ENCODE results near the gene NFIC.

The NFIC gene

DNA sequence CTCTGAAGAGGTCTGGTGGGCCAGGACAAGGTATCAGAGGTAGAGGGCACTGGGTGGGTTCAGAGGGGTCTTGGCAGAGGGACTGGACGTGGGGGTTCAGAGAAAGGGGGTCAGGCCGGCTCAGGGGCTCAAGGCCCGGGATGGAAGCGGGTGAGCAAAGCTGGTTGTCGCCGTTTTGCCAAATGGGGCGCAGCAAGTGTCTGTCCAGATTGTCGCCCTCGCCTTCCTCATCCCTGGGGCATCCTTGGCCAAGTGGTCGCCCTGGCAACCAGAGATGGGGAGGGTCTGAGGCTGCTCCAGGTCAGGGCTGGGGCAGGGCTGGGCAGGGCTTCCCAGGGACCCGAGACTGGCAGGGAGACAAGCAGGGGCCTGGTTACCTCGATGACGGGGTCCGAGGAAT, 127.3 kb downstream of the NFIC start:
- H3K36me3 Mint-ChIP-seq (ENCODE audit: low read depth): peaks cover 80% of the 10 kb centered on the region
- H3K27ac Mint-ChIP-seq: no peak overlapping the region
- H3K27me3 Mint-ChIP-seq: no peaks in the 10 kb centered on the region
- intact Hi-C loops (cut with micrococcal nuclease): no loop called here
- H3K9me3 Mint-ChIP-seq: no peaks in the 10 kb centered on the region
- H3K4me3 Mint-ChIP-seq: no peak overlapping the region
- H3K4me1 Mint-ChIP-seq (ENCODE audit: low read depth): peaks cover 8% of the 10 kb centered on the region

DNA sequence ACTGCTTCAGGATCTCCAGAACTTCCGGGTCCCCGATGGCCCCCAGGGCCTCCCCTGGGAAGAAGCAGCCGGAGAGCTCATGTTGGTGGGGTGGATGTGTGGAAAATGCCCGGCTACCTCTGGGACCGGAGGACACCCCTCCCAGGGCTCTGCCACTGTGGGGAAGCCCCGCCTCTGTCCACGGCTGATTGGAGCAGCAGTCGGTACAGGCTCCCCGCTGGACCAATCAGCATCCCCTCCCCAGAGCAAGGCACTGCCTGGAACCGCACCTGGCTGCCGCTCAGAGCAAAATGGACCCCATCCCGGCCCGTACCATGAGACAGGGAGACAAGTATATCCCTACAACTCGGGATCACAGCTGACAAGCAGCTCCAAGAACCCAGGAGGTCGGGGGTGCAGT, 127.7 kb downstream of the NFIC start:
- Mint-ChIP-seq H3K4me3 (no peak overlapping the region), H3K27me3 (no peaks in the 10 kb centered on the region)

DNA sequence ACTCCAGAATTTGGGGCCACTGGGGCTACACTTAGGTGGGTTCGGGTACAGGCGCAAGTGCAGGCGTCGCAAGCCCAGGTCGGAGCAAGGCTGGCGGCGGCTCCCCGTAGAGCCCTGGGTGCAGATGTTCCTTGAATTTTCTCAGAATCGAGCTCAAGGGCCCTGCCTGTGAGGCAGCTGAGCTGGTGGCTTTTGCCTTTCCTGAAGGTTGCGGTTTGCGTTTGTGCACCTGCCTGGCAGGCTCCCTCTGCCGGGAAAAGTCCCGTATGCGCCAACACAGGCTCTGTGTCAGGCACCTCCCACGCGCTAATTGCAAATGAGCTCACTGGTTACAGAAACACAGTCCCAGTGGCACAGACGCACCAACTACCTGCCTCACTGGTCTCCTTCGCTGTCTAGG, 128.2 kb downstream of the NFIC start:
- Mint-ChIP-seq H3K4me1 (ENCODE audit: low read depth) (peaks cover 17% of the 10 kb centered on the region), H3K9me3 (no peaks in the 10 kb centered on the region), H3K27me3 (no peaks in the 10 kb centered on the region), H3K27ac (no peak overlapping the region), H3K4me3 (no peak overlapping the region), H3K36me3 (ENCODE audit: low read depth) (peaks cover 87% of the 10 kb centered on the region)
- intact Hi-C loops (cut with micrococcal nuclease): no loop called here

More for the DNA sequence above, 127.7 kb downstream of the NFIC start:
- Mint-ChIP-seq H3K4me1 (ENCODE audit: low read depth) (peaks cover 12% of the 10 kb centered on the region), H3K9me3 (no peaks in the 10 kb centered on the region), H3K27ac (no peak overlapping the region), H3K36me3 (ENCODE audit: low read depth) (peaks cover 83% of the 10 kb centered on the region)
- intact Hi-C loops (cut with micrococcal nuclease): no loop called here

DNA sequence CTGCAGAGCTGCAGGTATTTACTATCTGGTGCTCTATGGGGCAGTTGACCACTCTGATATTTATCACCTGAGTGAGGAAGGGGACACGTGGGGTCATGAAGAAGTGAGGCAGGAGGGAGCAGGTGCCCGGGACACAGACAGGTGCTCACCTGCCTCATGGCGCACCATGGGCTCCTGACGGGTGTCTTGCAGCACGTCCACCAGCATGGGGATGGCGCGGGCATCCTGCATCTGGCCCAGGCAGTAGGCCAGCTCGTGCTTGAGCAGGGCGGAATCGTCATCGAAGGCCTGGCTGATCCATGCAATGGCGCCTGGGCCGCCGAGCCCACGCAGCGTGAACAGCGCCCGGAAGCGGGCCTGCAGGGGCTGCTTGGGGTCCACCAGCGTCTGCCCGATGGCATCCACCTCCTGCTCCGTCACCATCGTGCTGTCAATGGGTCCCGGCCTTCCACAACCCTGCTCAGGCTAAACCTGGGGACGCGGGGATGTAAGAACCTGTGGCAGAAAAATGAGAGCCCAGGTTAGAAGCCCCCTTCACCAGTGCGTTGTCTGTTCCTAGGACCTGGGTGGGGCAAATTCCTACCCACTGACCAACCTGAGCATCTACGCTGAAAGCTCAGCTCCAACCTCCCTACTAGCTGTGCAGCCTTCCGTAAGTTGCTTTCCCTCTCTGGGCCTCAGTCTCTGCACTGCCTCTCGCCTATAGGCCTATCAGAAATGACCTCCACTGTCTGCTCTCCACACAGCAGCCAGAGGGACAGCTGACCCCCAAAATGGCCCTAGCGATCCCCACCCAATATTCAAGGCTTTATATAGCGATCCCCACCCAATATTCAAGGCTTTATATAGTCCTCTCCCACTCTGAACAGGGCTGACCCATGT, 130.2 kb downstream of the NFIC start:
- peaks cover 26% of the 10 kb centered on the region for H3K4me1 Mint-ChIP-seq (ENCODE audit: low read depth)

DNA sequence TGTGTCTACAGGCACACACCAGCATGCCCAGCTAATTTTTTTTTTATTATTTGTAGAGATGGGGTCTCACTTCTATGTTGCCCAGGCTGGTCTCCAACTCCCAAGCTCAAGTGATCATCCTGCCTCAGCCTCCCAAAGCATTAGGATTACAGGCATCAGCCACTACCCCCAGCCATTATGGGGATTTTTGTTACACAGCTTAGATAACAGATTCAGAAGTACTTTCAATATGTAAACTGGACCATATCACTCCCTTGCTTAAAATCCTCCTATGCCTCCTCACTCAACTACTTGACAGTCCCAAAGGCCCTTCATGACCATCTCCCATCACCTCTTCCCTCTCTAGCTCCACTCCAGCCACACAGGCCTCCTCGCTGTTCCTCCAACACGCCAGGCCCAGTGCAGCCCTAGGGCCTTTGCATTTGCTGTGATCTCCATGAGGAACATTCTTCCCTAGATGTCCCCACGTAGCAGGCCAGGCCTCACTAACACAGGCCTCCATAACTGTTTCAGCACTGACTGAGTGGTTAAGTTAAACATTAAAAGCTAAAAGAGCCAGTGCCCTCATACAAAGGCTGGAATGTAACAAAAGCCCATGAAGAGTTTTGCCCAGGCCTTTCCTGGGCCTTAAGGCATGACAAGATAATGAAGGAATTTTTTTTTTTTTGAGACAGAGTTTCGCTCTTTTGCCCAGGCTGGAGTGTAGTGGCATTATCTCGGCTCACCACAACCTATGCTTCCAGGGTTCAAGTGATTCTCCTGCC, 131.6 kb downstream of the NFIC start:
- H3K4me3 Mint-ChIP-seq: no peak overlapping the region
- intact Hi-C loops (cut with micrococcal nuclease): no loop called here
- peaks cover 64% of the 10 kb centered on the region for H3K36me3 Mint-ChIP-seq (ENCODE audit: low read depth)
- H3K9me3 Mint-ChIP-seq: no peaks in the 10 kb centered on the region
- H3K4me1 Mint-ChIP-seq (ENCODE audit: low read depth): peaks cover 26% of the 10 kb centered on the region
- no peak overlapping the region for H3K27ac Mint-ChIP-seq
- H3K27me3 Mint-ChIP-seq: no peaks in the 10 kb centered on the region

More for the DNA sequence above, 130.2 kb downstream of the NFIC start:
- H3K4me3 Mint-ChIP-seq: no peak overlapping the region
- H3K36me3 Mint-ChIP-seq (ENCODE audit: low read depth): peaks cover 77% of the 10 kb centered on the region
- H3K9me3 Mint-ChIP-seq: no peaks in the 10 kb centered on the region
- intact Hi-C loops (cut with micrococcal nuclease): no loop called here
- H3K27ac Mint-ChIP-seq: no peak overlapping the region
- no peaks in the 10 kb centered on the region for H3K27me3 Mint-ChIP-seq

DNA sequence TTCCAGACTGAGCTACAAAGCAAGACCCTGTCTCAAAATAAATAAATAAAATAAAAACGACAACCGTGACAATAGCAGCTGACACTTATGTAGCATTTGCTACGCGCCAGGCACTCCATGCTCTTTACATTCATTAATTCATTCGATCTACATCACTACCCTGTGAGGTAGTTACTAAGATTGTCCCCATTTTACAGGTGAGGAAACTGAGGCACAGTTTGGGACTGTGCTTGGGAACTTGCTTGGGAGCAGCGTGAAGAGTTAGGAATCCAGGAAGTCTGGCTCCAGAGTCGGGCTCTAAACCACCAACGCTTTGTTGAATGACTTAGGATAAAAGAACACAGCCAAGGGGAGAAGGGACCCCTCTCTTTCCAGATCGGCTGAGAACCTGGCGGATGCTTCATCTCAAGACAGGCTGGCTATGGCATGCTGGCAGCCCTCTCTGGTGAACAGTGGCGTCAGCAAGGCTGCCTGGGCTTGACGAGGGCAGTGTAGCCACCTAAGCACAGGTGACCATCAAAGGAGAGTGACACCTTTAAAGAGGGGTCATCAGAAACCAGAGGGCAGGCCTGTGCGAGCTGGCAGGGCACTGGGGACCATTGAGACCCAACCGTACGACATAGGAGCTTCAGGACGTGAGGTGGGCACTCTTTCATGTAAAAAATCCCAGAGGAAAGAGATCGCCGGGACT, 133.5 kb downstream of the NFIC start:
- Mint-ChIP-seq H3K27ac (peak overlapping the region; percentile 94), H3K9me3 (no peaks in the 10 kb centered on the region), H3K36me3 (ENCODE audit: low read depth) (peaks cover 44% of the 10 kb centered on the region), H3K4me1 (ENCODE audit: low read depth) (peaks cover 31% of the 10 kb centered on the region), H3K4me3 (peak overlapping the region; percentile 84), H3K27me3 (no peaks in the 10 kb centered on the region)
- intact Hi-C loops (cut with micrococcal nuclease): no loop called here

DNA sequence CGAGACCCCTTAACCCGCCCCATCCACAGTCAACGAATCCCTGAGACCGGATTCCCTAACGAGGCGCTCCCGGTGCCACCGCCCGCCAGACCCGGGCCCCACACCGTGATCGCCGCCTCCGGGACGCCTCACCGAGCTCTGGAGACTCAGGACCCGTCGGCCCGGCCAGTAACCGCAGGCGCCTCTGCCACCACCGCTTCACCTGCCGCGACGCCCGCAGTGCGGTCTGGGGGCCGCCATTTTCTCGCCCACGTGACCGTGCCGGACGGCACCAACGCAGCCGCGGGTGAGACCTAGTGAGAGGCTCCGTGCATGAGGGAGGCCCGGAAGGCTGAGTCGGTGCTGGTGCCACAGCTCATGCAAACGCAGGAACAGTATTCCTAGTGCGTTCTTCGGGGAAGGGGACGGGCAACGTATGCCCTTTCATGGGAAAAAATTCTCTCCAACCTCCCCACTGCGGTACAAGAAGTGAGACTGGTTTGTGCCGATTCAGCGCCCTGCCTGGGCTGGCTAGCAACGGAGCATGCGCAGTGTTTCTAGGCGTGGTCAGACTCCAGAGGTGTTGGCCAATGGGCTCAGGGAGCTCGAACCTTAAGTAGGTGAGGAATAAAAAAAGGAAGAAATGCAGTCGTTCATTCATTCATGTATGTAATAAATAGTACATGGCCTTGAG, 134.2 kb downstream of the NFIC start, which contains the start of gene DOHH:
TSS of gene DOHH (minus strand) at position 246 of the 673 bp plus-strand sequence. CDS start 3,860 bp downstream, outside the sequence.
- peaks cover 38% of the 10 kb centered on the region for H3K36me3 Mint-ChIP-seq (ENCODE audit: low read depth)
- H3K4me3 Mint-ChIP-seq: peak within 1 kb of the TSS; percentile 84
- intact Hi-C loops (cut with micrococcal nuclease): no loop called here
- H3K27me3 Mint-ChIP-seq: no peaks in the 10 kb centered on the region
- peak within 1 kb of the TSS; percentile 94 for H3K27ac Mint-ChIP-seq
- H3K9me3 Mint-ChIP-seq: no peaks in the 10 kb centered on the region
- peaks cover 35% of the 10 kb centered on the region for H3K4me1 Mint-ChIP-seq (ENCODE audit: low read depth)

DNA sequence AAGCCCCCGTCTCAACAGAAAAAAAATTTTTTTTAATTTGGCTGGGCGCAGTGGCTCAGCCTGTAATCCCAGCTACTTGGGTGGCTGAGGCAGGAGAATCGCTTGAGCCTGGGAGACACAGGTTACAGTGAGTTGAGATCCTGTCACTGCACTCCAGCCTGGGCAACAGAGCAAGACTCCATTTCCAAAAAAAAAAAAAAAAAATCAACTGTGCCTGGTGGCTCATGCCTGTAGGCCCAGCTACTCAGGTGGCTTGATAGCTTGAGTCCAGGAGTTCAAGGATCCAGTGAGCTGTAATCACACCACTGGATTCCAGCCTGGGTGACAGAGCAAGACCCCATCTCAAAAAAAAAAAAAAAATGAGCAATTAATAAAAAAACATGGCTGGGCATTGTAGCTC, 135.4 kb downstream of the NFIC start:
- Mint-ChIP-seq H3K9me3 (no peaks in the 10 kb centered on the region), H3K36me3 (ENCODE audit: low read depth) (peaks cover 31% of the 10 kb centered on the region), H3K4me3 (no peak overlapping the region), H3K27ac (no peak overlapping the region), H3K4me1 (ENCODE audit: low read depth) (peaks cover 40% of the 10 kb centered on the region), H3K27me3 (no peaks in the 10 kb centered on the region)
- intact Hi-C loops (cut with micrococcal nuclease): no loop called here

DNA sequence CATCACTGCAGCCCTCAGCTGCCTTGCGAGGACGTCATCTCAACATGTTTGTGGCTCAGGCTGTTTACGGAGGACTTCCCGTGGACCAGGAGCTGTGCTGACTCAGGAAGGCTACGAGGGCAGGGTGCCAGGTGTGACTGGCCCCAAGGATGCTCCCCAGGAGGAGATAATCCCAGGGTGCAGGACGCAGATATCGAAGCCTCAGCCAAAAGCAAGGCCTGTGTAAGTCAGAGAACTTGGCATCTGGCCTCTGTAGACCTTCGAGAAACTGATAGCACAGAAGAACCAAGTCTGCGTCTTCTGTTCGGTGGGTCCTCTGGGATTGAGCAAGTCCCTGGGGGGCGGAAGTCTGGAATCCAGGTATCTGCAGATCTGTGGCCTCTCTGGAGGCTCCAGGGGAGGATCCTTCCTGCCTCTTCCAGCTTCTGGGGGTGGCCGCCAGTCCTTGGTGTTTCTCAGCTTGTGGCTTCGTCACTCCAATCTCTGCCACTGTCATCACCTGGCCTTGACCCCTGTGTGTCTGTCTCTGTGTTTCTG, 136.7 kb downstream of the NFIC start:
- no peaks in the 10 kb centered on the region for H3K9me3 Mint-ChIP-seq
- intact Hi-C loops (cut with micrococcal nuclease): no loop called here
- peak overlapping the region; percentile 45 for H3K27ac Mint-ChIP-seq
- peaks cover 48% of the 10 kb centered on the region for H3K4me1 Mint-ChIP-seq (ENCODE audit: low read depth)
- H3K27me3 Mint-ChIP-seq: no peaks in the 10 kb centered on the region
- no peak overlapping the region for H3K4me3 Mint-ChIP-seq
- peaks cover 31% of the 10 kb centered on the region for H3K36me3 Mint-ChIP-seq (ENCODE audit: low read depth)

DNA sequence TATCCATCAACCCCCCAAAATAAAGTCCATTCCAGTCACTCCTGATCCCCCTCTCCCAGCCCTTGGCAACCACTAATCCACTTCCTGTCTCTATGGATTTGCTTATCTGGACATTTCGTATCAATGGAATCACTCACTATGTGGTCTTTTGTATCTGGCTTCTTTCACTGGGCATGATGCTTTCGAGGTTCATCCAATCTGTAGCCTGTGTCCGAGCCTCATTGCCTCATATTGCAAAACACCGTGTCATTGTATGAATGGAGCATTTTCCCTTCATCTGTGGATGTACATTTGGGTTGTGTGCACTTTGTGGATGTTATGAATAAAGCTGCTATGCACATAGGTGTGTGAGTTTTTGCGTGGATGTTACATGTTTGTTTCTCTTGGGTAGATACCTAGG, 138.4 kb downstream of the NFIC start:
- Mint-ChIP-seq H3K9me3 (no peaks in the 10 kb centered on the region), H3K27ac (peak overlapping the region; percentile 95), H3K4me3 (no peak overlapping the region), H3K4me1 (ENCODE audit: low read depth) (peaks cover 51% of the 10 kb centered on the region), H3K36me3 (ENCODE audit: low read depth) (peaks cover 39% of the 10 kb centered on the region), H3K27me3 (no peaks in the 10 kb centered on the region)
- intact Hi-C loops (cut with micrococcal nuclease): no loop called here

DNA sequence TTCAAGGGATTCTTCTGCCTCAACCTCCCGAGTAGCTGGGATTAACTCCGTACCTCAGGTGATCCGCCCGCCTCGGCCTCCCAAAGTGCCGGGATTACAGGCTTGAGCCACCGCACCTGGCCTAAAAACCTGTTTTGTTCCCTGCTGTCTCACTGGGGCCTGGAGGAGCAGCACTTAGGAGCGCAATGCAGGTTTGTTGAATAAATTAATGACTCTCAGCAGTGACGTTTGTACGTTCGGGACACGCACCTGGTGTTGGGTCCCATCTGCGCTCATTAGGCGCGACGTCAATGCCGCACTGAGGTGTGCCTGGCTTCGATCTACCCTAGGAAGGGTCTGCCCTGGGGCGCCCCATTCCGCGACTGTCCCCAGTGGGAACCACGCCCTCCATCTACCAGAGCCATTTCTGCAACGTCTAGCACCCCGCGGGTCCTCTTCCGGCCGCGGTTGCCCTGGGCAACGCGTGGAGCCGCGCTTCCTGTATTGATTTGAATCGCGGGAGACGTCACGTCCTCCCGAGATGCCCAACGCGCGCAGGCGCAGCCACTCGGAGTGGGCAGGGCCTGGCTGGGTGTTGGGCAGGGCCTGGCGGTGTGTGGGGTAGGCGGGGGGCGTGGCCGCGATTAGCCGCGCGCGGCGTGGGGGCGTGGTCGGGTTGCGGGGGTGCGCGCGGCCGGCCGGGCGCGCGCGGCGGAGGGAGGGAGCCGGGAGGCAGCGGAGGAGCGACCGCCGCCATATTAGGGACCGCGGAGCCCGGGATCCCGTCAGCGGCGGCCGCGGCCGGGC, 139.4 kb downstream of the NFIC start, which contains the start of gene FZR1:
TSS of gene FZR1 (plus strand) at position 714 of the 786 bp plus-strand sequence. CDS start 16,679 bp downstream, outside the sequence.
- peaks cover 42% of the 10 kb centered on the region for H3K36me3 Mint-ChIP-seq (ENCODE audit: low read depth)
- no peaks in the 10 kb centered on the region for H3K27me3 Mint-ChIP-seq
- H3K9me3 Mint-ChIP-seq: no peaks in the 10 kb centered on the region
- peak within 1 kb of the TSS; percentile 95 for H3K27ac Mint-ChIP-seq
- peaks cover 55% of the 10 kb centered on the region for H3K4me1 Mint-ChIP-seq (ENCODE audit: low read depth)
- peak within 1 kb of the TSS; percentile 99 for H3K4me3 Mint-ChIP-seq
- intact Hi-C loops (cut with micrococcal nuclease): loop anchor here (2.0 kb wide), 1 partner anchor 67 kb away; the partner anchor contains the start of gene HMG20B

All from dendritic cell treated with granulocyte-macrophage colony-stimulating factor and Interleukin-4, amounts not matched to agents 40 ng/mL and 50 ng/mL, for 4 days (primary cell).